Measurements from ENCODE around the gene CD96.
A peak's percentile ranks its signal among the peaks of the same experiment; 100 is the strongest.

CD96 gene

GRCh38 chr3:111652492-111653180 lies 110.6 kb downstream of the CD96 start:
- no peaks in the 10 kb centered on the region for H3K36me3 ChIP-seq (ENCODE audit: control insufficient read depth, insufficient read depth, low read length)
- no peak overlapping the region for H3K27ac ChIP-seq (ENCODE audit: low read depth, low read length, severe bottlenecking)
- H3K4me1 ChIP-seq (ENCODE audit: control insufficient read depth, insufficient read depth, low read length, poor library complexity, severe bottlenecking) = peaks cover 3% of the 10 kb centered on the region
- no peaks in the 10 kb centered on the region for H3K9me3 ChIP-seq (ENCODE audit: control insufficient read depth, low read length)
- 40% methylated on average over 2 of the region's 6 CpGs; no CpG with 5 or more reads in 1 of the 2 experiments for WGBS, 2 experiments (ENCODE audit: insufficient coverage in 2 of 2)
- no peak overlapping the region for H3K4me3 ChIP-seq (ENCODE audit: extremely low read depth, insufficient read depth, low read length, poor library complexity, severe bottlenecking)

DNA sequence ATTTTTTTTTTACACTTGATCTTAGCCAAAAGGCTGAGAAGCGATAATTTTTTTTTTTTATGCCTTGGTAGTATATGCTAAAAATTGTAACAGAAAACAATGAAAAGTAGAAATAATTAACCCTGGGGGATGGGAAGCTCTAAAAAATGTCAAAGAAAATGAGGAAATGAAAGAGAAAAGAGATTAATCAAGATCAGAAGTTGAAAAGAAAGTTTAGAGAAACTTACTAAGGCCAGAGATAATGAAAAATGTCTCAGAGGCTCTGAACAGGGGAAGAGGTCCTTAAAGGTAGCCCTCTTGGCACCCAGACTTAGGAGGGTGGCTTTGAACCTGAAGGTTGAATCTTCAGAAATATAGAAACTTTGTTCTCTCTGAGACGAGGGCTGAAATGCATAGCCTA lies 111.8 kb downstream of the CD96 start:
- Histone ChIP-seq H3K4me1 (ENCODE audit: control insufficient read depth, insufficient read depth, low read length, poor library complexity, severe bottlenecking) (peaks cover 3% of the 10 kb centered on the region), H3K36me3 (ENCODE audit: control insufficient read depth, insufficient read depth, low read length) (no peaks in the 10 kb centered on the region), H3K9me3 (ENCODE audit: control insufficient read depth, low read length) (no peaks in the 10 kb centered on the region), H3K27ac (ENCODE audit: low read depth, low read length, severe bottlenecking) (no peak overlapping the region), H3K4me3 (ENCODE audit: extremely low read depth, insufficient read depth, low read length, poor library complexity, severe bottlenecking) (no peak overlapping the region)
- WGBS, 2 experiments (ENCODE audit: insufficient coverage in 2 of 2) = 100% methylated on average over 1 of the region's 2 CpGs; no CpG with 5 or more reads in 1 of the 2 experiments

- Histone ChIP-seq H3K36me3 (ENCODE audit: control insufficient read depth, insufficient read depth, low read length) (no peaks in the 10 kb centered on the region), H3K27ac (ENCODE audit: low read depth, low read length, severe bottlenecking) (no peak overlapping the region), H3K4me1 (ENCODE audit: control insufficient read depth, insufficient read depth, low read length, poor library complexity, severe bottlenecking) (peaks cover 11% of the 10 kb centered on the region), H3K9me3 (ENCODE audit: control insufficient read depth, low read length) (peaks cover 8% of the 10 kb centered on the region), H3K4me3 (ENCODE audit: extremely low read depth, insufficient read depth, low read length, poor library complexity, severe bottlenecking) (no peak overlapping the region)
- WGBS, 2 experiments (ENCODE audit: insufficient coverage in 2 of 2) = 68 to 89% methylated on average over 2 to 3 of the region's 3 CpGs
Observed at GRCh38 chr3:111662012-111662411, 120.0 kb downstream of the CD96 start.

- Histone ChIP-seq H3K36me3 (ENCODE audit: control insufficient read depth, insufficient read depth, low read length) (no peaks in the 10 kb centered on the region), H3K4me3 (ENCODE audit: extremely low read depth, insufficient read depth, low read length, poor library complexity, severe bottlenecking) (no peak overlapping the region), H3K4me1 (ENCODE audit: control insufficient read depth, insufficient read depth, low read length, poor library complexity, severe bottlenecking) (peaks cover 12% of the 10 kb centered on the region), H3K27ac (ENCODE audit: low read depth, low read length, severe bottlenecking) (no peak overlapping the region), H3K9me3 (ENCODE audit: control insufficient read depth, low read length) (peaks cover 8% of the 10 kb centered on the region)
- 83 to 87% methylated on average over 2 of the region's 3 CpGs for WGBS, 2 experiments (ENCODE audit: insufficient coverage in 2 of 2)
Observed at GRCh38 chr3:111662907-111663306, 120.9 kb downstream of the CD96 start.

- WGBS, 2 experiments (ENCODE audit: insufficient coverage in 2 of 2) = 50 to 90% methylated on average over 1 of the region's 4 CpGs
Observed at GRCh38 chr3:111666041-111666735, 124.2 kb downstream of the CD96 start.

GRCh38 chr3:111667170-111667569 lies 125.2 kb downstream of the CD96 start:
- H3K27ac ChIP-seq (ENCODE audit: low read depth, low read length, severe bottlenecking) = no peak overlapping the region
- peaks cover 45% of the 10 kb centered on the region for H3K4me1 ChIP-seq (ENCODE audit: control insufficient read depth, insufficient read depth, low read length, poor library complexity, severe bottlenecking)
- no peak overlapping the region for H3K4me3 ChIP-seq (ENCODE audit: extremely low read depth, insufficient read depth, low read length, poor library complexity, severe bottlenecking)
- peaks cover 1% of the 10 kb centered on the region for H3K9me3 ChIP-seq (ENCODE audit: control insufficient read depth, low read length)
- no peaks in the 10 kb centered on the region for H3K36me3 ChIP-seq (ENCODE audit: control insufficient read depth, insufficient read depth, low read length)
- 100% methylated on average over 3 of the region's 5 CpGs; no CpG with 5 or more reads in 1 of the 2 experiments for WGBS, 2 experiments (ENCODE audit: insufficient coverage in 2 of 2)

More at GRCh38 chr3:111666041-111666735, 124.2 kb downstream of the CD96 start:
- Histone ChIP-seq H3K36me3 (ENCODE audit: control insufficient read depth, insufficient read depth, low read length) (no peaks in the 10 kb centered on the region), H3K4me1 (ENCODE audit: control insufficient read depth, insufficient read depth, low read length, poor library complexity, severe bottlenecking) (peaks cover 43% of the 10 kb centered on the region), H3K4me3 (ENCODE audit: extremely low read depth, insufficient read depth, low read length, poor library complexity, severe bottlenecking) (no peak overlapping the region), H3K9me3 (ENCODE audit: control insufficient read depth, low read length) (peaks cover 8% of the 10 kb centered on the region), H3K27ac (ENCODE audit: low read depth, low read length, severe bottlenecking) (no peak overlapping the region)

DNA sequence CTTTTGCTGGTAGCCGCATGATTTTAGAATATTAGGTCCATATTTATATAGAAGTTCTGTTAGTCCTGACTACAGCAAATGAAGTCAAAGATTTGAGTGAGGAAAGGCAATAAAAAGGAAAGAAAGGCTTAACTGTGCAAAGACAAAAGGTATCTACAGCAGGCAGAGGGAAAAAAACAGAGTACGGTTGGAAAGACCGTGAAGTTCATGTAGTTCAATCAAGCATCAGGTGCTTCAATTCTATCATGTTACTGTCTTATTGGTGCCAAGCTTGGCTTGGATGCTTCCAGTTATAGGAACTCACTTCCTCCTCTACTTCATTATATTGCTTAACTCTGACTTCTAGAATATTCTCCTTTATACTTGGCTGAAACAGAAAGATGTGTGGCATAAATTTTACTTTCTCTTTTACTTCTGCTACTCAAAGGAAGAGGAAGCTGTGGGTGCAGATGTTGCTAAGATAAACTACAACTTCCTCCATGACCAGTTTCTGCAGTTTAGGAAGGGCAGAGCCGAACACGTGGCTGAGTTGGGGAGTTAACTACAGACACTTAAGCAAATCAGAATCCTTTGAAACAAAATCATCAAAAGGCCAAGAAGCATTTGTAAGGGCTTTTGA lies 125.7 kb downstream of the CD96 start:
- H3K27ac ChIP-seq (ENCODE audit: low read depth, low read length, severe bottlenecking) = no peak overlapping the region
- H3K9me3 ChIP-seq (ENCODE audit: control insufficient read depth, low read length) = no peaks in the 10 kb centered on the region
- H3K4me3 ChIP-seq (ENCODE audit: extremely low read depth, insufficient read depth, low read length, poor library complexity, severe bottlenecking) = no peak overlapping the region
- H3K36me3 ChIP-seq (ENCODE audit: control insufficient read depth, insufficient read depth, low read length) = no peaks in the 10 kb centered on the region
- WGBS, 2 experiments (ENCODE audit: insufficient coverage in 2 of 2) = 94 to 100% methylated on average over 2 of the region's 5 CpGs
- H3K4me1 ChIP-seq (ENCODE audit: control insufficient read depth, insufficient read depth, low read length, poor library complexity, severe bottlenecking) = peaks cover 45% of the 10 kb centered on the region

DNA sequence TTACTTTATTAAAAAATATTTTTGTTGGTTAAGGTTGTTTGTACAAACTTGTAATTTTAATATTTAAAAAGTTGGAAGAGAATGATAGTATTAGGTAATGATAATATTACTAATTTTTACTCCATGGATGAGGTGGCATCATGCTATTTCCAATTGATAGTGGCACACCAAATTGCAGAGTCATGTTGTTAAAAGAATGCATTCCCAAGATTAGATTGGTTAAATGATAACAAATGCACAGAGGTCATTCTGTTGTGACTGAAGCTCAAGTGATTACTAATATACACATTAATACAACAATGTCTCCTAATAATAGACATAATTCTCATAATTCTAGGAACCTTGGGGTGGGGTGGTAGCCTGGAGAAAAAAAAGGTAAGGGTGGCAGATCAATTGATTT lies 126.3 kb downstream of the CD96 start:
- Histone ChIP-seq H3K27ac (ENCODE audit: low read depth, low read length, severe bottlenecking) (no peak overlapping the region), H3K9me3 (ENCODE audit: control insufficient read depth, low read length) (no peaks in the 10 kb centered on the region), H3K4me1 (ENCODE audit: control insufficient read depth, insufficient read depth, low read length, poor library complexity, severe bottlenecking) (peaks cover 49% of the 10 kb centered on the region), H3K36me3 (ENCODE audit: control insufficient read depth, insufficient read depth, low read length) (no peaks in the 10 kb centered on the region), H3K4me3 (ENCODE audit: extremely low read depth, insufficient read depth, low read length, poor library complexity, severe bottlenecking) (no peak overlapping the region)

DNA sequence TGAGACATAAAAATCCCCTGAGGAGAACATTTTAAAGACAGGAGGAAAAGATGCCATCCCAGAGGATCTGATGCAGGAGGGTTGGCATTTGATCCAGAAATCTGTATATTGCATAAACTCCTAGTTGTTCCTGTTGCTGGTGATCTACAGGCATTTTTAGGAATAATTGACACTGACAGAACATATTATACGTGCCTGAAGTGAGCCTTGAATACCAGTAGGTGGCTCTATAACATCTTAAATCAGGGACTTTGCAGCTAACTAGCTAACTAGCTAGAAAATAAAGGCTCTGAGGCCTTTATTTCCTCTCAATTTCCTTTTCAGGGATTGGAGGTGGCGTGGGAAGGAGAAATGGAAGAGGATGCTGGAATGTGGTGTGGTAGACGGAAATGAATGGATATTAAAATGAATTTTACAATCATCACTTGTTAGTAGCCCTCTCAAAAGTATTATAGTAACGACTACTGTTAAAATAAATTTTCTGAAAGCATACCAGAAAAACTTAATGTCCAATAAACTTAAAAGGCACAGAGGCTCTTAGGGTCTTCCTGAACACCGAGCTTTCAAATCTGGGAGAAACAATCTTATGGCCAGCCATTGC lies 127.0 kb downstream of the CD96 start:
- Histone ChIP-seq H3K4me3 (ENCODE audit: extremely low read depth, insufficient read depth, low read length, poor library complexity, severe bottlenecking) (no peak overlapping the region), H3K36me3 (ENCODE audit: control insufficient read depth, insufficient read depth, low read length) (no peaks in the 10 kb centered on the region), H3K4me1 (ENCODE audit: control insufficient read depth, insufficient read depth, low read length, poor library complexity, severe bottlenecking) (peaks cover 52% of the 10 kb centered on the region), H3K9me3 (ENCODE audit: control insufficient read depth, low read length) (no peaks in the 10 kb centered on the region), H3K27ac (ENCODE audit: low read depth, low read length, severe bottlenecking) (peak overlapping the region; percentile 74)
- WGBS, 2 experiments (ENCODE audit: insufficient coverage in 2 of 2) = 0 to 50% methylated on average over 1 to 2 of the region's 5 CpGs

- Histone ChIP-seq H3K4me1 (ENCODE audit: control insufficient read depth, insufficient read depth, low read length, poor library complexity, severe bottlenecking) (peaks cover 52% of the 10 kb centered on the region), H3K27ac (ENCODE audit: low read depth, low read length, severe bottlenecking) (peak overlapping the region; percentile 74)
- WGBS, 2 experiments (ENCODE audit: insufficient coverage in 2 of 2) = 79 to 81% methylated on average over 4 to 6 of the region's 7 CpGs
Observed at GRCh38 chr3:111669926-111670630, 128.1 kb downstream of the CD96 start.

More at GRCh38 chr3:111669926-111670630, 128.1 kb downstream of the CD96 start:
- no peaks in the 10 kb centered on the region for H3K9me3 ChIP-seq (ENCODE audit: control insufficient read depth, low read length)
- no peaks in the 10 kb centered on the region for H3K36me3 ChIP-seq (ENCODE audit: control insufficient read depth, insufficient read depth, low read length)
- no peak overlapping the region for H3K4me3 ChIP-seq (ENCODE audit: extremely low read depth, insufficient read depth, low read length, poor library complexity, severe bottlenecking)
